Central memory CD4-positive, alpha-beta T cell (primary cell): Measurements from ENCODE around the gene PTCRA.

Experiments used
- DNase-seq: peaks from one replicate; pipeline ENCODE4 v3.0.0; 2022

PTCRA gene

GRCh38 chr6:42974919-42975505, 59.2 kb downstream of the PTCRA start:
- DNase-seq = no peak
